SHP77 (cell line): ENCODE data around the gene SAP130.
A peak's percentile ranks its signal among the peaks of the same experiment; 100 is the strongest.

Source experiments
- DNase-seq, 2 experiments: peaks; one replicate each; lab custom pipeline; 2025; lab: John Stamatoyannopoulos, UW

SAP130 gene

GRCh38 chr2:128027801-128028667 is at the start of gene SAP130:
Gene SAP130 (minus strand): TSS chr2:128028059. CDS start chr2:128026292, 1,767 bp downstream.
- peak; percentile 82 to 93 for DNase-seq

GRCh38 chr2:128076461-128077106 is 48.7 kb upstream of the SAP130 start:
- no peak for DNase-seq

GRCh38 chr2:128073278-128073677 is 45.4 kb upstream of the SAP130 start:
- DNase-seq: no peak

- no peak for DNase-seq
Observed at GRCh38 chr2:128069769-128070168, 41.9 kb upstream of the SAP130 start.

- DNase-seq: no peak
Observed at GRCh38 chr2:128064353-128064752, 36.5 kb upstream of the SAP130 start.

GRCh38 chr2:128062571-128062970 is 34.7 kb upstream of the SAP130 start:
- DNase-seq: no peak

- no peak for DNase-seq
Observed at GRCh38 chr2:128058114-128058513, 30.3 kb upstream of the SAP130 start.

- no peak for DNase-seq
Observed at GRCh38 chr2:128057334-128057733, 29.5 kb upstream of the SAP130 start.

- DNase-seq: no peak
Observed at GRCh38 chr2:128054104-128054885, 26.4 kb upstream of the SAP130 start.

GRCh38 chr2:128053331-128053730 is 25.5 kb upstream of the SAP130 start:
- DNase-seq: no peak

- no peak for DNase-seq
Observed at GRCh38 chr2:128043041-128043440, 15.2 kb upstream of the SAP130 start.

- no peak for DNase-seq
Observed at GRCh38 chr2:128041561-128041960, 13.7 kb upstream of the SAP130 start.

GRCh38 chr2:128040166-128040771 is 12.4 kb upstream of the SAP130 start:
- no peak for DNase-seq

GRCh38 chr2:128039535-128039934 is 11.7 kb upstream of the SAP130 start:
- DNase-seq: no peak

- DNase-seq: no peak
Observed at GRCh38 chr2:128038411-128038810, 10.6 kb upstream of the SAP130 start.

GRCh38 chr2:128037649-128038048 is 9.8 kb upstream of the SAP130 start:
- DNase-seq: no peak

- no peak for DNase-seq
Observed at GRCh38 chr2:128036748-128037607, 9.1 kb upstream of the SAP130 start.

GRCh38 chr2:128032092-128032491 is 4.2 kb upstream of the SAP130 start:
- DNase-seq: no peak

GRCh38 chr2:128028668-128029054 is 802 bp upstream of the SAP130 start:
- DNase-seq: no peak

GRCh38 chr2:128027278-128027800 is 520 bp downstream of the SAP130 start:
- DNase-seq: peak; percentile 95 to 97
